MCF 10A (cell line): ENCODE data around the gene UBLCP1. TPM values are rescaled to one million over a fixed set of nuclear protein-coding genes. Genes with fewer than 3 reads are reported as not detected.
"Not testable (repeated sequence)": the region's sequence is repeated elsewhere in the genome, so short reads cannot be mapped to it uniquely, and the experiment has no call there.

Source experiments
- BruUV-seq: library from RNA; stranded (reverse); fragments of 400-500 nt; replicated peaks from 2 replicates; lab custom pipeline; 2021; lab: Mats Ljungman, UMichigan
- CTCF ChIA-PET: fragments of 300-600 bp; sonication (Branson Sonifier 250); formaldehyde crosslinking; extraction: SDS; loops from one replicate; lab custom pipeline; 2021; ENCODE audit warnings: antibody characterized with exemption, inconsistent platforms; lab: Yijun Ruan, JAX
- POLR2A ChIA-PET: fragments of 300-600, 350-650 bp; sonication (Branson Sonifier 250); formaldehyde crosslinking; extraction: SDS; loops from one replicate; lab custom pipeline; 2020; ENCODE audit warnings: antibody characterized with exemption, inconsistent platforms; lab: Yijun Ruan, JAX
- DNase-seq: peaks from one replicate; pipeline ENCODE4 v3.0.0-alpha.2; 2018; ENCODE audit not compliant: unreplicated experiment
- H3K27ac Mint-ChIP-seq: one replicate; pipeline ENCODE4 v1.8.0; 2022; ENCODE audit warnings: mild to moderate bottlenecking, low read depth, mixed read lengths; ENCODE audit not compliant: unreplicated experiment
- H3K27me3 Mint-ChIP-seq: one replicate; pipeline ENCODE4 v1.8.0; 2022; ENCODE audit warnings: mixed read lengths; ENCODE audit not compliant: insufficient read depth, unreplicated experiment
- H3K36me3 Mint-ChIP-seq: one replicate; pipeline ENCODE4 v1.8.0; 2022; ENCODE audit warnings: mild to moderate bottlenecking, moderate library complexity, mixed read lengths; ENCODE audit not compliant: insufficient read depth, unreplicated experiment
- H3K4me1 Mint-ChIP-seq: one replicate; pipeline ENCODE4 v1.8.0; 2022; ENCODE audit warnings: mixed read lengths; ENCODE audit not compliant: insufficient read depth, unreplicated experiment
- H3K4me3 Mint-ChIP-seq: one replicate; pipeline ENCODE4 v1.8.0; 2022; ENCODE audit warnings: mild to moderate bottlenecking, moderate library complexity, mixed read lengths; ENCODE audit not compliant: unreplicated experiment
- H3K9me3 Mint-ChIP-seq: one replicate; pipeline ENCODE4 v1.8.0; 2022; ENCODE audit warnings: mixed read lengths; ENCODE audit not compliant: unreplicated experiment
- CTCF ChIP-seq: fragments of 200-600 bp; IDR thresholded peaks from one replicate; pipeline ENCODE4 v1.8.0; 2022; ENCODE audit warnings: antibody characterized with exemption, mild to moderate bottlenecking; ENCODE audit not compliant: unreplicated experiment
- intact Hi-C: fragments of 100-400 bp; cut with micrococcal nuclease; formaldehyde crosslinking; loops from 2 replicates; pipeline ENCODE4 v1.14.1; 2022
- total RNA-seq: library from RNA; stranded (reverse); gene quantifications from 2 replicates; pipeline ENCODE4 v1.2.3, GENCODE V29; 2022

The UBLCP1 gene
- total RNA-seq, 1 experiment from 2014 or later, result 74.4 TPM

- Mint-ChIP-seq H3K27me3 (no peaks in the 10 kb centered on the region), H3K36me3 (peaks cover 5% of the 10 kb centered on the region), H3K9me3 (peaks cover 7% of the 10 kb centered on the region), H3K4me1 (peaks cover 28% of the 10 kb centered on the region), H3K4me3 (peak overlapping the region; percentile 83), H3K27ac (peak overlapping the region; percentile 97)
- BruUV-seq, result no TSS peak
- intact Hi-C loops, result loop anchor here (1.0 to 5.0 kb wide), 3 partner anchors 36 to 107 kb away; no protein-coding TSS in a partner anchor
- TF ChIP-seq CTCF, result no peak
- no peak for DNase-seq
- POLR2A ChIA-PET, result interaction anchor here (0.5 to 3.4 kb wide), 27 partner anchors 10 to 1205 kb away, joined by 3 to 34 read pairs (median 6); no protein-coding TSS in a partner anchor
- CTCF ChIA-PET, result interaction anchor here (0.9 to 1.6 kb wide), 3 partner anchors 10 to 107 kb away, joined by 3 to 7 read pairs (median 7); no protein-coding TSS in a partner anchor
These were observed 447 bp downstream of the UBLCP1 start for GRCh38 chr5:159263569-159263905.

- H3K27ac Mint-ChIP-seq, H3K9me3 Mint-ChIP-seq, H3K4me3 Mint-ChIP-seq, DNase-seq, intact Hi-C loops, BruUV-seq, H3K27me3 Mint-ChIP-seq: not testable (repeated sequence)
- ChIA-PET POLR2A (interaction anchor here (0.9 to 3.4 kb wide), 4 partner anchors 7 to 110 kb away, joined by 5 to 22 read pairs (median 8); no protein-coding TSS in a partner anchor), CTCF (interaction anchor here (0.5 to 0.8 kb wide), 4 partner anchors 51 to 127 kb away, joined by 3 to 5 read pairs (median 4); no protein-coding TSS in a partner anchor)
- H3K36me3 Mint-ChIP-seq, result peaks cover 29% of the 10 kb centered on the region
- H3K4me1 Mint-ChIP-seq, result peaks cover 46% of the 10 kb centered on the region
These were observed 3.7 kb downstream of the UBLCP1 start for GRCh38 chr5:159266764-159267163.

- no TSS peak for BruUV-seq
- Mint-ChIP-seq H3K4me3 (peak overlapping the region; percentile 49), H3K27me3 (no peaks in the 10 kb centered on the region), H3K4me1 (peaks cover 32% of the 10 kb centered on the region), H3K36me3 (peaks cover 58% of the 10 kb centered on the region), H3K9me3 (no peaks in the 10 kb centered on the region), H3K27ac (peak overlapping the region; percentile 81)
- no peak for TF ChIP-seq CTCF
- CTCF ChIA-PET, result interaction anchor here (1.0 kb wide), 1 partner anchor 113 kb away, joined by 3 read pairs; no protein-coding TSS in a partner anchor
- POLR2A ChIA-PET, result interaction anchor here (0.7 to 0.8 kb wide), 4 partner anchors 10 to 107 kb away, joined by 3 read pairs; no protein-coding TSS in a partner anchor
- intact Hi-C loops, result no loop called here
- no peak for DNase-seq
These were observed 6.6 kb downstream of the UBLCP1 start for GRCh38 chr5:159269723-159270122.

- intact Hi-C loops, result no loop called here
- ChIA-PET POLR2A (interaction anchor here (0.5 to 3.0 kb wide), 13 partner anchors 9 to 1137 kb away, joined by 3 to 22 read pairs (median 4); no protein-coding TSS in a partner anchor), CTCF (interaction anchor here (0.6 to 3.0 kb wide), 10 partner anchors 10 to 1073 kb away, joined by 3 to 11 read pairs (median 4); no protein-coding TSS in a partner anchor)
- no peak overlapping the region for H3K27ac Mint-ChIP-seq
- BruUV-seq, result no TSS peak
- no peaks in the 10 kb centered on the region for H3K27me3 Mint-ChIP-seq
- H3K4me1 Mint-ChIP-seq, result peaks cover 15% of the 10 kb centered on the region
- H3K4me3 Mint-ChIP-seq, result no peak overlapping the region
- H3K9me3 Mint-ChIP-seq, result no peaks in the 10 kb centered on the region
- peaks cover 96% of the 10 kb centered on the region for H3K36me3 Mint-ChIP-seq
- no peak for DNase-seq
- no peak for TF ChIP-seq CTCF
These were observed 10.8 kb downstream of the UBLCP1 start for GRCh38 chr5:159273923-159274322.
